GM19238 (cell line): ENCODE measurements around the gene NDRG4.

Source experiments
- DNase-seq: peaks from one replicate; pipeline ENCODE4 v3.0.0; 2011; ENCODE audit warnings: low spot score; ENCODE audit not compliant: insufficient read length

Gene NDRG4

DNA sequence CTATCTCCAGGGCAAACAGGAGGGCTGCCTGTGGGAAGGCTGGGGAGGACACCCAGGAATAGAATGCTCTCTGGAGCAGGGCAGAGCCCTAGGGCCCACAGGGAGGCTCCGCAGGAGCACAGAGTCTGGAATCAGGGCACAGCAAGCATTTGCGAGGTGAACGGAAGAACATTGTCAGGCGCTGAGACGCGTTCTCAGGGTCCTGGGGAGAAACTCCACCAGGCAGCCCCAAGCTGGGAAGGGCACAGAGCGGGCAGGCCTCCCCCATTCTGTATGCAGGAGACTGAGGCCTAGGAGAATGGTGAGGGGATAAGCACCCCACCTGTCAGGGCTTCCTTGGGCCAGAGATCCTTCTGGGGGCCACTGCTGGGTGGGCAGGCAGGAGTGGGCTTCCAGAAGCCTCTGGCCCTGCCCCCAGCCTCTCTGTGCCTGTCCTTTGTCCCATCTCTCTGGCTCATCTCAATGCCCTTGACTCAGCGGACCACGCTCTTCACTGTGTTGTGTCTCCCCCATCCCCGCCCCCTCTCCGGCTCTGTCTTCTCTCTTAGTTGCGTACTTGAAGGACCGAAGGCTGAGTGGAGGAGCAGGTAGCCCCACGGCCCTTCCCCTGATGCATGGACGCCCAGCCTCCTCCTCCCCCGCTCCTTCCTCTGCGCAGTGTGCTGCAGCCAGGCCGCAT is 10.3 kb downstream of the NDRG4 start:
- no peak for DNase-seq

DNA sequence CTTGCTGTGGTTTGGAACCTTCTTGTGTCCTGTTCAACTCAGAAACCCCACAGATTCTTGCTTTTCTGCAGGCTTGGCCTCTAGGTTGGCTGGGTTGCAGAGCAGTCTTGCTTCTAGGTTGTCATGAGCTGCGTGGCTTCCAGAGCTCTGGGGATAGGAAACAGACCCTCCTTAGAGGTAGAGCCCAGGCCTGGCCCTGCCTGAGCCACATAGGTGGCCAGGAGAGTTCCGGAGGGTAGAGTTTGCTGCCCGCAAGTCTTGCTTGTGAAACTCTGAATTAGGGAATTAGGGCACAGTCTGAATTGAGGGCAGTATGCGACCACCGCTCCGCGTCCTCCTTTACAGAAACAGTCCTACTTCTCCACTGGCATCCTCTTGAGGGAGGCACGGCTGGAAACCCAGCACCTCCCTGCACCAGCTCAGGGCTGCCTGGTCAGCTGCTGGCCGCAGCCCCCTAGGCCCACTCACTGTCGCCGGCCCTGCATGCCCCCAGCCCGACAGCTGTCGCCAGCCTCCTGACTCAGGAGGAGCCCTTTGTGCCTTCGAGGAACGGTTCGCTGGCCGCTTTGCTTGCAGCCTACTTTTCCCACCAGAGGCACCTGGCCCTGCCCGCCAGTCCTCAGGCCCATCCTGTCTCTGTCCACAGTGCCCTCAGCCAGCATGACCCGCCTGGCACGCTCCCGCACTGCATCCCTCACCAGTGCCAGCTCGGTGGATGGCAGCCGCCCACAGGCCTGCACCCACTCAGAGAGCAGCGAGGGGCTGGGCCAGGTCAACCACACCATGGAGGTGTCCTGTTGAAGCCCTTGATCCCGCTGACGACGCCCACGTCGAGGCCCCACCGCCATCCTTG is 11.1 kb downstream of the NDRG4 start:
- no peak for DNase-seq

DNA sequence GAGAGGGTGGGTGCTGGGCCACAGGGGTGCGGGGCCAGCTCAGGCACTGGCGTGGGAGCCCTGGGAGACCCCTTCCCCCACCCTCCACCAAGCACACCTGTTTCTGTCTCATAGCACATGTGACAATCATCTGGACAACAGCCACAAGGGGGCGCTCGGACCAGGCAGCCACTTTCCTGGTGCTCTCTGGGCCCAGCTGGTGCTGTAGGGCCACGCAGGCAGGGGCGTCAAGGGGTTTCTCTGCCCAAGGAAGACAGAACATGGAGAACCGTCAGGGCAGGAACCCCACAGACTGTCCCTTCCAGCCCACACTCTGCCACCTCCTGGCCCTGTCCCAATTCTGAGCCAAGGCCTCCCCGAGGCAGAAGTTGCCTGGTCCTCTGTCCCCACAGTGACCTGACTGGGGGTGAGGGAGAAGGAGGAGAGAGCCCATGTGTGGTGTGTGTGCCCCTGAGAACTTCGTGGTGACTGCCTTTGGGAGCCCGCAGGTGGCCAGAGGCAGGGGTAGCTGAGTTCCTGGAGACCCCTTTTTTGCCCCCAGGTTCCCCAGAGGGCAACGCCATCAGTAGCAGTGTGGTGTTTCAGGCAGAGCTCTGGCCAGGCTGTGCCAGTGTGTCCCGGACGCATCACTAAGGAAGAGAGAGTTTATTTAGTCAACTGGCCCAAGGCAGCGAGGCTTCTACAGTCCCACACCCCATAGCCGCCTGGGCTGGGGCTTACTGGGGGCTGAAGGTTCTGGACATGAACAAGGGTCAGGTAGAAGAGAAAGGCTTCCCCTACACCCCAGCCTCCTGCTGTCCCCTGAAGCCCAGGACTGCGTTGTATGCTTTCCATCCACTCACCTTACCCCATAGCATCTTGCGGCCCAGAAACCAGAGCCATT is 12.2 kb downstream of the NDRG4 start:
- no peak for DNase-seq

DNA sequence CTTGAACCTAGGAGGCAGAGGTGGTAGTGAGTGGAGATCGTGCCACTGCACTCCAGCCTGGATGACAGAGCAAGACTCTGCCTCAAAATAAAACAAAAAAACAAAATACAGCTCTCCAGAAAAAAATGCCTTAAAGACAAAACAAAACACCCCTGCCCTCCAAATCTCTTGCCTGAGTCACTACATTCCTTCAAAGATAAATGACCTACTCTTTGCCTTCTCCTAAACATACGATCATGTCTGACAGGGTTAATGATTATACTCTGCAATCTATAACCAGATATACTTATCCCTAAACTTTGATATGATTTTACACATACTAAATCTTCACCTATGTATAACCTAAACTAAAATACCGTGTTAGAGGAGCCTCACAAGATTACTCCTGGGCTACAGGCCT is 13.9 kb downstream of the NDRG4 start:
- DNase-seq, result no peak

DNA sequence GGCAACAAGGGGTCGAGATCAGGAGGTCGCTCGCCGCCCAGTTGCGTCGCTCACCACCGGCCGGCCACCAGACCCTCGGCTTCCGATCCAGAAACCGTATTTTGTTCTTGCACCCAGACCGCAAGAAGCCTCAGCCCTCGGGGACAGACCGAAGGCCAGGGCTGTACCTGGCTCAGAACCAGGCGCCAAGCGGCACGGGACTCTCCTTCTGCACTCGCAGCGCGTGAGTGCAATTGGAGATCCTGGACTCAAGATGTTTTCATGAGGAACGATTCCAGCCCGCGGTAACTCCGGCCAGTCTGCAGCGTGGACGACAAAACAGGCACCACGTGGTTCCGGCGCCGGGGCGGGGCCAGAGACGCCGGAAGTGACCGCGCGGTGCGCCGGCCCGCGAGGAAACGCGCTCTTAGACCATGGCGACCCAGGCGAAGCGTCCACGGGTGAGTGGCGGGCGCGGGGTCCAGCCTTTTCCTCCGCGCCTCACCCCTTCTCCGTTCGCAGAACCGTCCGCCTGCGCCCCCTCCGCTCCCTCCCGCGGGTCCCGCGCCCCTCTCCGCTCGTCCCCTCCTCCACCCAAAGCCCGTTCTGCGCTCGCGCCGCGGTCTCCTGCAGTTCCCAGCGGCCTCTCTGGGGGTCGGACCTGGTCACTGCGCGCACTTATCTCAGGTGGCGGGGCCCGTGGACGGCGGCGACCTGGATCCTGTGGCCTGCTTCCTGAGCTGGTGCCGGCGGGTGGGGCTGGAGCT is 15.4 kb downstream of the NDRG4 start, which contains the start of gene SETD6:
Gene SETD6 (plus strand): TSS at position 393 of the 746 bp plus-strand sequence. CDS start 21 bp downstream, at position 414.
- DNase-seq, result peak; percentile 76

DNA sequence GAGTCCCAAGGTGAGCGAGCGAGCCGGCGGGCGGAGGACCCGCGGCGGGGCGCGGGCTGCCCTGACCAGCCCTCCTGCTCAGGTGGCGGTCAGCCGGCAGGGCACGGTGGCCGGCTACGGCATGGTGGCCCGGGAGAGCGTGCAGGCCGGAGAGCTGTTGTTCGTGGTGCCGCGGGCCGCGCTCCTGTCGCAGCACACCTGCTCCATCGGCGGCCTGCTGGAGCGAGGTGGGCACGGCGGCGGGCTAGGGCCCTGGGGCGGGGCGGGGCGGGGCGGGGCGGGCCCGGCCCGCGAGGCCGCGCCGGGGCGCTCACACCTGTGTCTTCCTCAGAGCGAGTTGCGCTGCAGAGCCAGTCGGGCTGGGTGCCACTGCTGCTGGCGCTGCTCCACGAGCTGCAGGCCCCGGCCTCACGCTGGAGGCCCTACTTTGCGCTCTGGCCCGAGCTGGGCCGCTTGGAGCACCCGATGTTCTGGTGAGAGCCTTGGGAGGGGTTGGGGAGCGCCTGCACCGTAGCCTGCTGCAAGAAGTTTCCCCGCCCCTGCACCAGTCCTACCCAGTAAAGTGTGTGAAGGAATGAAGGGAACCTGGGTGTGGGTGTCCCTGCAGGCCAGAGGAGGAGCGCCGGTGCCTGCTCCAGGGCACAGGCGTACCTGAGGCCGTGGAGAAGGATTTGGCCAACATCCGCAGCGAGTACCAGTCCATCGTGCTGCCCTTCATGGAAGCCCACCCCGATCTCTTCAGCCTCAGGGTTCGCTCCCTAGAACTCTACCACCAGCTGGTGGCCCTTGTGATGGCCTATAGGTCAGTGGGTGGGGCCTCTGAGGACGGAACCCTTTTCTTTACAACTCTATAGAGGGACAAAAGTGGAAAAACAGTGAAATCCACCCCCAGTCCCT is 16.2 kb downstream of the NDRG4 start:
- DNase-seq, result no peak

DNA sequence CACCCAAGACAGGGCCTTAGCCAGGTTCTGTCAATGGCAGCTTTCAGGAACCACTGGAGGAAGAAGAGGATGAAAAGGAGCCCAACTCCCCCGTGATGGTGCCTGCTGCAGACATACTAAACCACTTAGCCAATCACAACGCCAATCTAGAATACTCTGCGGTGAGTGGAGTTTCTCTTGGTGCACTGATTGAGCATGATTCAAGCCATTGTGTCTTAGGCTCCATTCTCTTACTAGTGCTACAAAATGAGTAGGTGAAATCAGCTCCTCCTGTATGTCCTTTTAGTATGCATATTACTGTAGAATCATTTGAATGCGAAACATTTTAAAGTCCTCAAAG is 16.8 kb downstream of the NDRG4 start:
- DNase-seq, result no peak

- no peak for DNase-seq
Measured at GRCh38 chr16:58518083-58518979, 18.4 kb downstream of the NDRG4 start.

- no peak for DNase-seq
Measured at GRCh38 chr16:58518980-58519368, 19.0 kb downstream of the NDRG4 start.

DNA sequence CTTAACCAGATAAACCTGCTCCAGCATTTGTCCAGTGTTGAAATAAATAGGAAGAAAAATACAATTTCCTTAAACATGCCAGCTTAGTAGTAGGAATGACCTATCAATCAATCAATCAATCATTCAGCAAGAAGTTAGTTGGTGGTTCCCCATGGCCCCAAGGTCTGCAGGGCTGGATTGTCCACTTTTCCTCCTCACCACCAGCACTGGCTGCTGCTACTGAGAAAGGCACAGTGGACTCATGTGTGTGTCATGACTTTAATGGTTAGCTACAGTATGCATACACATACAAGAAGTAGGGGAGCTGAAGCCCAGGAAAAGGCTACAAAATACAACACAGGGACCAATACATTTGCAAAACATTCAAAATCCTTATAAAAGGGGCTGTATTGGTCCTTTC is 19.8 kb downstream of the NDRG4 start:
- no peak for DNase-seq

DNA sequence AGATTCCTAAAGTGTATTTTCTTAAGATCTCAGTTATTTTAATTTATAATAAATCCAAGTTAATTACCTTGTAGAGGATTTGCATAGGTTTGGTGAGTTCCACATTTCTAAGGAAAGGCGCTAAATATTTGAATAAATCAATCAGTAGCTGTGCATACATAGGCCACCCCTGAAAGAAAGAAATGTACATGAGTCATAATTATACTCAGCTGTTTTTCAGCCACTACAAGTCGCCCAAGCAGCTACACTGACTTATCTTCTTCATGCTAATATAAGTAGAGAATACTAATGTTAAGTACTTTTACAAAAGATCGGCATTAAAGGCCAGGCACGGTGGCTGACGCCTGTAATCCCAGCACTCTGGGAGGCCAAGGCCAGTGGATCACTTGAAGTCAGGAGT is 30.2 kb downstream of the NDRG4 start:
- no peak for DNase-seq

DNA sequence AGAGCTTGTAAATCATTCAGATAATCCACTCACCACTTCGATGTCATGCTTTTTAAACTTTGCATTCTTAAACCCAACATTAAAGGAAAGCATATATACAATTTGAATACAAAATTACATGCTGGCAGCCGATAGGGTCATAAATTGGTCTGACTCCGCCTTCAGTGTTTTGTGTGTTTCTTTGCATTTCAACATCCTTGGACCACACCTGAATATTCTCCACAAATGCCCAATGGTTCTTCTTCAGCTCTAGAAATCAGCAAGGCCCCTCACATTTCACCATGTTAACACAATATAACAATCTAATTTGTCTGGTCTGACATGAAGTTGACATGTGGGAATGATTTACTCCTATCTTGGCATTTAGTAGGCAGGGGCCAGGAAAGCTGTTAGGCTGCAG is 32.5 kb downstream of the NDRG4 start:
- no peak for DNase-seq

DNA sequence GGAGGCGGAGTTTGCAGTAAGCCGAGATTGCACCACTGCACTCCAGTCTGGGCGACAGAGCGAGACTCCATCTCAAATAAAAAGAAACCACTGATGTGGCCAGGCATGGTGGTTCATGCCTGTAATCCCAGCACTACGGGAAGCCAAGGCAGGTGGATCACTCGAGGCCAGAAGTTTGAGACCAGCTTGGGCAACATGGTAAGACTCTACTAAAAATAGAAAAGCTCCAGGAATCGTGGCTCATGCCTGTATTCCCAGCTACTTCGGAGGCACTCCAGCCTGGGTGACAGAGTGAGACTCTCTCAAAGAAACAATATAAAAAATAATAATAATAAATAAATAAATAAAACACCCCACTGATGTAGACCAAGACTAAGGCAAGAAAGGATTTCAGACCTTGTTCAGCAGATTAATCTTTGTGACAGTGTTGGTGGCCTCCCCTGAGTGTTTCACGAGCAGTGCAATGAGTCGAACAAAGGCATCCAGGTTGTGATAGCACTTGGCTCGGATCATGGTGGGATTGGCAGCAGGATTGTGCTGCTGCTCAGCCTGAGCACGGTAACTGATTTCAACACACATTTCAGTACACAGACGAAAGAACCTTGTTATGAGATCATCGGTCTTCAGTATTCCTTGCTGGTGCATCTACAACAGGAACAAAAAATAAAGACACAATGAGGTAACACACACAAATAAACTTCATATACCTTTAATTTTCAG is 34.0 kb downstream of the NDRG4 start:
- DNase-seq, result no peak

DNA sequence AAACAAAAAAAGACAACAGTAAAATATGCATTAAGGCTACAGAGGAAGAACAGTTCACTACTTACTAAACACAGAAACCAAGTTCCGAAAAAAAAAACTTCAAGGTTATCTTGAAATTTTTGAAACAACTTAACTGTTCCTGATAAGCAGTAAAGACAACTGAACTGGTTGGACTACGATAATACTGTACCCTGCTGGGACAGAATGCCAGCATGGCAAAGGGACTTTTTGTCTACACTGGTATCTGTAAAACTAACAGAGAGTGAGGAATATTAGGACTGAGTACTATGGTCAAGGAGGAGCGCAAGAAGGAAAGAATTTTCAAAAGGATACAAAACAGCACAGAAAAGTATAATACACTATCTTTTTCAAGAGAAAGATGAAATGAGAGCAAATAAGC is 35.2 kb downstream of the NDRG4 start:
- no peak for DNase-seq

- no peak for DNase-seq
Measured at GRCh38 chr16:58536278-58536677, 36.3 kb downstream of the NDRG4 start.

DNA sequence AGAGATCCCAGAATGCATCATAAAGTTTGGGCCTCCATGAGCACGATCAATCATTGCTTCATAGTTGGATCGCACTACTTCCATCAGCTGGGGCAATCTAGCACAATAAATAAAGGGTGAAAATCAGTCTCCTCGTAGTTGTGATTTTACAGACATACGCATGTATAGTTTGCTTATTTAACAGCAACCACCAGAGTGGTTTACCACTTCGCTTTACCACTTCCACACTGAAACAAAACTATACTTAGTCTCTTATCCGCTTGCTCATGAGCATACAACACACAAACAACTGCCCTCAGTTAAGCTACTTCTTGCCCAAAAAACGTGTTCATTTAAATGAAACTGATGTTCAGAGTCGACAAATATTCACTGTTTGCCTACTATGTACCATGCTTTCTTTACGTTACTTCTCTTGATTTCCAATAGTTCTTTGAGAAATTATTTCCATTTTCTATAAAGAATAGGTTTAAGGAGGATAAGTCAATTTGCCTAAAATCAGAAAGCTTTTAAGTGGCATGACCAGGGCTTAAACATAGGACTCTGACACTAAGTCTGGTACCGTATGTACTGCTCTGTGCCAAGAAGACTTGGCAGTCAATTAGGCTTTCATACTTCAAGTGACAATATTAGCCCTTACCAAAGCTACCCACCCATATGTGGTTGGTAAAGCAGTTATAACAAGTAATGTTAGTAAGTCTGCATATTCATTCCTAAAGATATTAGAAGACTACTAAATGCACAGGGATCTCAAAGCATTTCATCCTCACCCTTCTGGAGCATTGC is 37.4 kb downstream of the NDRG4 start:
- DNase-seq, result no peak

DNA sequence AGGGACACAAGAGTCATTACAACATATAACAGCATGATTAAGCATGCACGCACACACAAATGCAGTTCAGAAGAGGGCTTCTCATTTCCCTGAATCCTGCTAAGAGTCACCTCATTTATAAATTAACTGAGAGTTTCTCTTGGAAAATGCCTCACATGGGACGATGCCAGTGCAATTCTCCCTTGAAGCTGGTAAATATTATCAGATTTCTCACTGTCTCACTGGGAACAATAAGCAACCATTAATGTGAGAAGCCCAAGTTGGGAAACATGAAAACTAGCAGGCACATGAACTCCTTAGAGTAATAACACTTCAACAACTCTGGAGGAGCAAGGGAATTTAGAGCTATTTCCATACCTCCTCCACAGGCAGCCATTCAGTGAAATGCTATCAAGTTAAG is 41.8 kb downstream of the NDRG4 start:
- no peak for DNase-seq

DNA sequence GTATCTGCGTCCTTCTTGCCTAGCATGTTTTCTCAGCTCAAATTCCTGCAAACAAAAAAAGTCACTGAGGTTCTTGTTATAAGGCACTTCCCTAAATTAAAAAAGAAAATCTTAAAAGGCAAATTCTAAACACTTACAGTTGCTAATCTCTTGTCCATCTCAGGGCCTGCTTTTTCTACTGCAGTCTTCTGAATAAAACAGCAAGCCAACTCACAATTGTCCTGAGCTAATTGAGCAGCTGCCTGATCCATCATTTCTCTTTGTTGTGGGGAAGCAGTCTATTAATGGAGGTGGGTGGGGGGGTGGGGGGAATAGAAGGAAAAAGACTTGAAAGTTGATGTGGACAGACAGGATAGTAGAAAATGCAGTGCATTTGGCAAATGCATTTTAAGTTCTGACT is 42.3 kb downstream of the NDRG4 start:
- DNase-seq, result no peak
